Ishikawa (cell line): ENCODE measurements around the gene STH.

ENCODE experiments used
- CEBPB ChIP-seq: IDR thresholded peaks from 2 replicates; pipeline ENCODE4 v1.6.1; 2012
- CREB1 ChIP-seq: IDR thresholded peaks from 2 replicates; pipeline ENCODE4 v1.6.1; 2012; ENCODE audit warnings: low read depth
- EGR1 ChIP-seq: IDR thresholded peaks from 2 replicates; pipeline ENCODE4 v1.6.1; 2012
- EP300 ChIP-seq: IDR thresholded peaks from 2 replicates; pipeline ENCODE4 v1.6.1; 2012; ENCODE audit warnings: borderline replicate concordance
- FOXM1 ChIP-seq: IDR thresholded peaks from 2 replicates; pipeline ENCODE4 v1.6.1; 2012; ENCODE audit warnings: low read depth, borderline replicate concordance
- MAX ChIP-seq: IDR thresholded peaks from 2 replicates; pipeline ENCODE4 v1.6.1; 2012
- NFIC ChIP-seq: IDR thresholded peaks from 2 replicates; pipeline ENCODE4 v1.6.1; 2012
- RAD21 ChIP-seq: IDR thresholded peaks from 2 replicates; pipeline ENCODE4 v1.6.1; 2012; ENCODE audit warnings: low read depth
- REST ChIP-seq: IDR thresholded peaks from 2 replicates; pipeline ENCODE4 v1.6.1; 2012; ENCODE audit warnings: low read depth, mild to moderate bottlenecking
- TAF1 ChIP-seq: IDR thresholded peaks from 2 replicates; pipeline ENCODE4 v1.6.1; 2012; ENCODE audit warnings: low read depth, mild to moderate bottlenecking
- TCF12 ChIP-seq: IDR thresholded peaks from 2 replicates; pipeline ENCODE4 v1.6.1; 2012; ENCODE audit warnings: low read depth
- TEAD4 ChIP-seq: IDR thresholded peaks from 2 replicates; pipeline ENCODE4 v1.6.1; 2012
- USF1 ChIP-seq: IDR thresholded peaks from 2 replicates; pipeline ENCODE4 v1.6.1; 2012
- YY1 ChIP-seq: IDR thresholded peaks from 2 replicates; pipeline ENCODE4 v1.6.1; 2012; ENCODE audit warnings: low read depth
- ZBTB7A ChIP-seq: IDR thresholded peaks from 2 replicates; pipeline ENCODE4 v1.6.1; 2012; ENCODE audit warnings: low read depth

The STH gene

GRCh38 chr17:46011711-46012505 lies 12.9 kb downstream of the STH start:
- TF ChIP-seq FOXM1, result no peak
- no peak for TF ChIP-seq RAD21
- no peak for TF ChIP-seq USF1
- TF ChIP-seq REST, result no peak
- no peak for TF ChIP-seq CREB1
- TF ChIP-seq YY1, result no peak
- no peak for TF ChIP-seq MAX
- no peak for TF ChIP-seq EP300

GRCh38 chr17:46012506-46013079 lies 13.5 kb downstream of the STH start:
- TF ChIP-seq RAD21 (no peak), FOXM1 (no peak), USF1 (no peak), CEBPB (no peak), MAX (no peak), TAF1 (no peak), NFIC (no peak), EP300 (no peak)

GRCh38 chr17:46013127-46013501 lies 14.1 kb downstream of the STH start:
- TF ChIP-seq RAD21, result no peak
- no peak for TF ChIP-seq CEBPB
- no peak for TF ChIP-seq CREB1
- TF ChIP-seq TEAD4, result no peak
- TF ChIP-seq TAF1, result no peak
- no peak for TF ChIP-seq ZBTB7A
- TF ChIP-seq NFIC, result no peak
- no peak for TF ChIP-seq EP300
- TF ChIP-seq USF1, result no peak

- no peak for TF ChIP-seq MAX
- TF ChIP-seq CREB1, result no peak
- no peak for TF ChIP-seq TCF12
- no peak for TF ChIP-seq EP300
- no peak for TF ChIP-seq FOXM1
- TF ChIP-seq TEAD4, result no peak
- TF ChIP-seq YY1, result no peak
- TF ChIP-seq NFIC, result no peak
- TF ChIP-seq CEBPB, result no peak
- TF ChIP-seq REST, result no peak
- no peak for TF ChIP-seq EGR1
- TF ChIP-seq TAF1, result no peak
- no peak for TF ChIP-seq ZBTB7A
- no peak for TF ChIP-seq RAD21
- no peak for TF ChIP-seq USF1
Observed at GRCh38 chr17:46013502-46014165, 14.6 kb downstream of the STH start.
